Ectodermal cell (in vitro differentiated cells): Measurements from ENCODE around the gene LCLAT1.

ENCODE experiments used
- H3K27ac ChIP-seq: 2 replicates; pipeline ENCODE4 v1.7.0; 2013; ENCODE audit warnings: mild to moderate bottlenecking, low read depth, low read length; ENCODE audit not compliant: insufficient read depth, poor library complexity, severe bottlenecking
- H3K27me3 ChIP-seq: 2 replicates; pipeline ENCODE4 v1.7.0; 2013; ENCODE audit warnings: mild to moderate bottlenecking, low read length; ENCODE audit not compliant: insufficient read depth, control insufficient read depth, poor library complexity, severe bottlenecking
- H3K36me3 ChIP-seq: one replicate; pipeline ENCODE4 v1.7.0; 2013; ENCODE audit warnings: low read length; ENCODE audit not compliant: control insufficient read depth, insufficient read depth
- H3K4me1 ChIP-seq: one replicate; pipeline ENCODE4 v1.7.0; 2013; ENCODE audit warnings: low read length; ENCODE audit not compliant: control insufficient read depth, insufficient read depth
- H3K4me3 ChIP-seq: 2 replicates; pipeline ENCODE4 v1.7.0; 2013; ENCODE audit warnings: low read depth, low read length, control low read depth; ENCODE audit not compliant: insufficient read depth
- H3K9me3 ChIP-seq: 2 replicates; pipeline ENCODE4 v1.7.0; 2013; ENCODE audit warnings: mild to moderate bottlenecking, low read length, moderate library complexity; ENCODE audit not compliant: control insufficient read depth
- WGBS, 2 experiments: methylation state at CpG; one replicate each; pipeline ENCODE4 v1.1.7; 2013; ENCODE audit warnings: missing lambda C conversion rate in 2 of 2; 5-methylcytosine and 5-hydroxymethylcytosine counted together

The LCLAT1 gene

DNA sequence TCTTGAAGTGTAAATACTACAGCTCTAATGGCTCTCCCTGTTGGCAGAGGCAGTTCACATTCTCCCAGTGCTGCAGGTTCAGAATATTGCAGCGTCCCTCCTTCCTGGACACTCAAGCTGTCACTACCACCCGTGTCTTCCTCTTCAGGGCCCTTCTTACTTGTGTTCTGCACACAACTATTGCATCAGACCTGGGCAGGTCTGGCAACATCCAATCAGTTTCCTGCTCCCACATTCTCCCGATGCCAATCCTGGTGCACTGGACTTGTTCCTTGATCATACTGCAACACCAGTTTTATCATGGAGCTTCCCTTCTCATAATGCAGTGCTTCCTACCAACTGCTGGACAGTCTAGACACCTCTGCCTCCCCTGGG lies 198.7 kb downstream of the LCLAT1 start:
- Histone ChIP-seq H3K9me3 (no peaks in the 10 kb centered on the region), H3K4me1 (no peaks in the 10 kb centered on the region), H3K27me3 (no peaks in the 10 kb centered on the region), H3K4me3 (no peak overlapping the region), H3K27ac (no peak overlapping the region), H3K36me3 (no peaks in the 10 kb centered on the region)
- 91 to 93% methylated on average over 3 of the region's 3 CpGs for WGBS, 2 experiments

DNA sequence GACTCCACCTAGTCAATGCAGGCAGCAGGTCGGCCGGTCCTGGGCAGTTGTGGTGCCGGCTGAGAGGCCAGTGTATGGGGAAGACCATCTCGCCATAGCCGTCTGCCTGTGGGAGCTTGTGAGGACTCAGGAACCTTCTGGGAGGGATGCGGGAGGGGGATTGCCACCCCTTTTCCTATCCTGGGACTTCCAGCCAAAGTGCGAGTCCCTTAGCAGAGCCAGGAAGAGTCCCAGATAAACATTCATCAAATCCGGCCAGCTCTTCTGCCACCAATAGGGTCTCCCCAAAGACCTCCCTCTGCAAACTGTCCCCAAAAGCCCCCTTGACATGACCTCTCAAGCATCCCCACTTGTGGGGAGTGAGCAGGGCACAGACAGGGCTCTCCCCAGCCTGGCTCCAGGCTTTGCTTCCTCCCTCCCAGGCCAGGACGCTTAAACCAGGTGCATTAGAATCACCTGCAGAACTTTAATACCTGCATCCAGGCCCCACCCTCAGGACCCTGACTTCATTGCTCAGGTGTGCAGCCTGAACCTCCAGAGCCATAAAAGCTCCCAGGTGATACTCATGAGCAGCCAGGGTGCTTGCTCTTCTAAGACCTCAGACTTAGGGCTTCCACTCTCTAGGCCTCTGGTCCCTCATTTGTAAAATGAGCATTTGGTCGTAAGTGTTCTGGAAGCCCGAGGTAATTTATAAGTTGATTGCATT lies 200.9 kb downstream of the LCLAT1 start:
- H3K9me3 ChIP-seq = no peaks in the 10 kb centered on the region
- no peaks in the 10 kb centered on the region for H3K36me3 ChIP-seq
- no peaks in the 10 kb centered on the region for H3K4me1 ChIP-seq
- H3K27ac ChIP-seq = no peak overlapping the region
- no peaks in the 10 kb centered on the region for H3K27me3 ChIP-seq
- no peak overlapping the region for H3K4me3 ChIP-seq
- WGBS, 2 experiments = 91 to 94% methylated on average over 9 to 11 of the region's 11 CpGs

GRCh38 chr2:30649278-30649677 lies 202.2 kb downstream of the LCLAT1 start:
- Histone ChIP-seq H3K4me3 (no peak overlapping the region), H3K27me3 (no peaks in the 10 kb centered on the region), H3K9me3 (no peaks in the 10 kb centered on the region), H3K27ac (no peak overlapping the region), H3K36me3 (no peaks in the 10 kb centered on the region), H3K4me1 (no peaks in the 10 kb centered on the region)
- WGBS, 2 experiments = 47 to 49% methylated on average over 4 of the region's 4 CpGs

- no peak overlapping the region for H3K27ac ChIP-seq
- no peaks in the 10 kb centered on the region for H3K27me3 ChIP-seq
- H3K4me1 ChIP-seq = no peaks in the 10 kb centered on the region
- H3K36me3 ChIP-seq = no peaks in the 10 kb centered on the region
- H3K9me3 ChIP-seq = no peaks in the 10 kb centered on the region
- WGBS, 2 experiments = 74 to 76% methylated on average over 5 of the region's 5 CpGs
- no peak overlapping the region for H3K4me3 ChIP-seq
Observed at GRCh38 chr2:30649828-30650227, 202.8 kb downstream of the LCLAT1 start.

DNA sequence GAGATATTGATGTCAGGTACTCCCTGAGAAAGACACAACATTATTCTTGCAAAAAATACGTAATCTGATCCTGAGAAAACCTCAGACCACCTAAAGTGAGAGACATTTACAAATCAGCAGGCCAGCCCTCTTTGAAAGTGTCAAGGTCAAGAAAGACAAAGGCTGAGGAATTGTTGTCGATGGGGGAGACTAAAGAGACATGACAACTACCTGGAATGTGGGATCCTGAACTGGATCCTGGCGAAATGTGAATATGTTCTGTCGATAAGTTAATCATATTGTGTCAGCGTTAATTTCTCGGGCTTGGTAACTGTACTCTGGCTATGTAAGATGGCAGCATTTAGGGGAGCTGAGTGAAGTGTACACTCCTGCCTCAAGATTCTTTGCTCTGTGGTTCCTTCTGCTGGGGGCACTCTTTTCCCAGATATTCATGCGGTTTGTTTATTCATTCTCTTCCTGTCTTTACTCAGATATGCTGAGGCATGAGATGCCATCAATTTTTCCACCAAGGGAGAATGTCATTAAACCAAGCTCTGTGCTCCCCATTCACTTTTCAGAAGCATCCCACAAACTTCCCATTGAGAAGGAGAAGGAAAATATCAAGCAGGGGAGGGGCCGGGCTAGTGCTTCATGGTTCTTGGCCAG lies 205.3 kb downstream of the LCLAT1 start:
- Histone ChIP-seq H3K9me3 (no peaks in the 10 kb centered on the region), H3K36me3 (no peaks in the 10 kb centered on the region), H3K27ac (no peak overlapping the region), H3K4me1 (no peaks in the 10 kb centered on the region), H3K4me3 (no peak overlapping the region), H3K27me3 (no peaks in the 10 kb centered on the region)
- 44 to 45% methylated on average over 8 of the region's 8 CpGs for WGBS, 2 experiments

DNA sequence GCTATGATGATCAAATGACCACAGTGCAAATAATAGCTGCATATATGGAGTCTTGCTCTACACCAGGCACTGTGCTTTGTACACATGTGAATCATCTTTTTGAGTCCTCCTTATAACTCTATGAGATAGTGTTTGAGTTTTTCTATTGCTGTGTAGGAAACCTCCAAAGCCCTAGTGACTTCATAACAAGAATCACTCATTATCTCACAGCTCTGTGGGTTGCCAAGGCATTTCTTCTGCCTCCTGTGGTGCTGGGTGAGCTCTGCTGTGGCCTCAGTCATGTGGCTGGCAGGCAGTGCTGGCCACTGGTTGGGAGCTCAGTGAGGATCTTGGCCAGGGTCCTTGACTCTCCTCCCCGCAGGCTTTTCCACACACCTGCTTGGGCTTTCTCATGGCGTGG lies 206.8 kb downstream of the LCLAT1 start:
- Histone ChIP-seq H3K4me3 (no peak overlapping the region), H3K9me3 (no peaks in the 10 kb centered on the region), H3K27me3 (no peaks in the 10 kb centered on the region), H3K4me1 (no peaks in the 10 kb centered on the region), H3K27ac (no peak overlapping the region), H3K36me3 (no peaks in the 10 kb centered on the region)
- 90 to 97% methylated on average over 2 of the region's 2 CpGs for WGBS, 2 experiments

GRCh38 chr2:30654404-30654803 lies 207.4 kb downstream of the LCLAT1 start:
- WGBS, 2 experiments = 91 to 97% methylated on average over 3 of the region's 3 CpGs
- no peak overlapping the region for H3K27ac ChIP-seq
- H3K27me3 ChIP-seq = no peaks in the 10 kb centered on the region
- no peaks in the 10 kb centered on the region for H3K36me3 ChIP-seq
- no peak overlapping the region for H3K4me3 ChIP-seq
- H3K4me1 ChIP-seq = no peaks in the 10 kb centered on the region
- H3K9me3 ChIP-seq = no peaks in the 10 kb centered on the region

GRCh38 chr2:30655211-30655610 lies 208.2 kb downstream of the LCLAT1 start:
- WGBS, 2 experiments = 91 to 94% methylated on average over 6 of the region's 6 CpGs
- Histone ChIP-seq H3K9me3 (no peaks in the 10 kb centered on the region), H3K36me3 (no peaks in the 10 kb centered on the region), H3K4me3 (no peak overlapping the region), H3K27me3 (no peaks in the 10 kb centered on the region), H3K4me1 (no peaks in the 10 kb centered on the region), H3K27ac (no peak overlapping the region)

DNA sequence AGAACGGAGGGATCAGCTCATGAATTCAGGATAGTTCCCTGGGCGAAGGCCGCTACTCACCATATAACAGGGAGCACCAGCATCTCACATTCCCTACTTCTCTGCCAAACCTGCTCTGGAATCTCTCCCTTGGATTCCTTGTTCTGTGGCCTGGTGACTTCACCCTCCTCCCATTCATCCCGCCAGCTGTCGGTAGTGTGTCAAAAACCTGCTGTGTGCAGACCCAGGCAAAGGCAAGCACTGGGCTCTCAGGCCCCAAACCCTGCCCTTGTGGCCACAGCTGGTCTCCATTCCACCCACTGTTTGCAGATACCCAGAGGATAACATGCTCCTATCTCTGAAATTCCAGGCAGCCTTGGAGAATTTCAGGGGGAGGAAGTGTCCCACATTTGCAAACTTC lies 208.6 kb downstream of the LCLAT1 start:
- no peaks in the 10 kb centered on the region for H3K9me3 ChIP-seq
- H3K36me3 ChIP-seq = no peaks in the 10 kb centered on the region
- WGBS, 2 experiments = 69 to 71% methylated on average over 5 of the region's 5 CpGs
- no peaks in the 10 kb centered on the region for H3K4me1 ChIP-seq
- no peak overlapping the region for H3K4me3 ChIP-seq
- no peak overlapping the region for H3K27ac ChIP-seq
- H3K27me3 ChIP-seq = no peaks in the 10 kb centered on the region

- no peak overlapping the region for H3K27ac ChIP-seq
- 62 to 69% methylated on average over 4 of the region's 4 CpGs for WGBS, 2 experiments
- no peaks in the 10 kb centered on the region for H3K9me3 ChIP-seq
Observed at GRCh38 chr2:30656079-30656478, 209.0 kb downstream of the LCLAT1 start.

More at GRCh38 chr2:30656079-30656478, 209.0 kb downstream of the LCLAT1 start:
- Histone ChIP-seq H3K27me3 (no peaks in the 10 kb centered on the region), H3K4me1 (no peaks in the 10 kb centered on the region), H3K4me3 (no peak overlapping the region), H3K36me3 (no peaks in the 10 kb centered on the region)
